ENCODE results near the gene MAP1B. TPM values are rescaled to one million over a fixed set of nuclear protein-coding genes. Genes with fewer than 3 reads are reported as not detected.

The MAP1B gene
- total RNA-seq, 1 experiment from 2014 or later: 135 TPM

DNA sequence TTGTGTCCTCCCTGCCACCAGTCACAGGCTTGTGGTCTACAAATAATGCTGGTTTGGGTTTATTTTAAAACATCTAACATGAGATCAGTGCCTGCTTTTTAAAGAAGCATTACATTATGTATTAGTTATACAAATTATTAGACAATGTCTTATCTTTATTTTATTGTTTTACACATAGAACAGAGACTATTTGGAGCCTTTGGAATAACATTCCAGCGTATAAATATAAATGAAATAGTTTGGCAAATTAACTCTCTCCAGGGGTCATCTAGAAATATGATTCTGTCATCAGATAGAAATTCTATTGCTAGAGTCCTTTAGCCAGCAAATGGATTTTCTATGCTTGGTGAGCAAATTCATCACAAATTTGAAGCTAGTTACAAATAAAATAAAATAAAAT, 22.4 kb downstream of the MAP1B start:
- TF ChIP-seq EZH2 (IDR thresholded peaks at IDR 0.05; ENCODE audit: borderline replicate concordance, low read depth, low read length, poor library complexity, severe bottlenecking): no peak
- TF ChIP-seq, protein P1, sequence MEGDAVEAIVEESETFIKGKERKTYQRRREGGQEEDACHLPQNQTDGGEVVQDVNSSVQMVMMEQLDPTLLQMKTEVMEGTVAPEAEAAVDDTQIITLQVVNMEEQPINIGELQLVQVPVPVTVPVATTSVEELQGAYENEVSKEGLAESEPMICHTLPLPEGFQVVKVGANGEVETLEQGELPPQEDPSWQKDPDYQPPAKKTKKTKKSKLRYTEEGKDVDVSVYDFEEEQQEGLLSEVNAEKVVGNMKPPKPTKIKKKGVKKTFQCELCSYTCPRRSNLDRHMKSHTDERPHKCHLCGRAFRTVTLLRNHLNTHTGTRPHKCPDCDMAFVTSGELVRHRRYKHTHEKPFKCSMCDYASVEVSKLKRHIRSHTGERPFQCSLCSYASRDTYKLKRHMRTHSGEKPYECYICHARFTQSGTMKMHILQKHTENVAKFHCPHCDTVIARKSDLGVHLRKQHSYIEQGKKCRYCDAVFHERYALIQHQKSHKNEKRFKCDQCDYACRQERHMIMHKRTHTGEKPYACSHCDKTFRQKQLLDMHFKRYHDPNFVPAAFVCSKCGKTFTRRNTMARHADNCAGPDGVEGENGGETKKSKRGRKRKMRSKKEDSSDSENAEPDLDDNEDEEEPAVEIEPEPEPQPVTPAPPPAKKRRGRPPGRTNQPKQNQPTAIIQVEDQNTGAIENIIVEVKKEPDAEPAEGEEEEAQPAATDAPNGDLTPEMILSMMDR (conservative IDR thresholded peaks at IDR 0.05; ENCODE audit: low read depth, low read length): no peak
- intact Hi-C loops (cut with micrococcal nuclease; ENCODE audit: unreplicated experiment): no loop called here
- H3K4me1 ChIP-seq (ENCODE audit: insufficient read depth, low read length, poor library complexity, severe bottlenecking): peaks cover 71% of the 10 kb centered on the region
- no peaks in the 10 kb centered on the region for H3K9me3 ChIP-seq (ENCODE audit: low read depth, low read length, poor library complexity, severe bottlenecking)
- POLR2A ChIA-PET (ENCODE audit: low non-redundant PET): no interaction called here
- no peak overlapping the region for H3K27ac ChIP-seq (ENCODE audit: low read depth, low read length, poor library complexity, severe bottlenecking)
- DNase-seq (ENCODE audit: low spot score): no peak
- BruUV-seq (replicated peaks): no TSS peak
- no peaks in the 10 kb centered on the region for H3K27me3 ChIP-seq (replicated peaks; ENCODE audit: insufficient read depth, low read depth, low read length, poor library complexity)
- H3K36me3 ChIP-seq (ENCODE audit: insufficient read depth, low read length, poor library complexity, severe bottlenecking): peaks cover 3% of the 10 kb centered on the region
- CTCF ChIA-PET: no interaction called here
- H3K4me3 ChIP-seq (ENCODE audit: low read depth, low read length, poor library complexity, severe bottlenecking): no peak overlapping the region

DNA sequence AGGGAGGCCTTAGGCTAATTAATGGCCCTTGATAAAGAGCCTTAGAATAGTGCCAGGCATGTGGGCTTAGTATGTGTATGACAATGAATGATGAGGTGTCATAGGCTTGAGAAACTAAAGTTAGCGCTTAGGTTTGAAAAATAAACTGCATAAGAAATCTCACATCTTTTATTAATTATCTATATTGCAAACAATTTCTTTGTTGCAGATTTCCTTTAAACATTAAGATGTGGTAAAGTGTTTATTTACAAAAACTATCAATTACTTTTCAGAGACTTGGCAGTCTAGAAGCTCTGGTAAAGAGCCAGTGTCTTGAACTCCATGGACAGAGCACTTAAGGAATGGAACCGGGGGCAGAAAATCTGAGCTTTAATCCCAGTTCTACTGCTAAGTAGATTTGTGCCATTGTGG, 23.1 kb downstream of the MAP1B start:
- Histone ChIP-seq H3K9me3 (ENCODE audit: low read depth, low read length, poor library complexity, severe bottlenecking) (no peaks in the 10 kb centered on the region), H3K4me3 (ENCODE audit: low read depth, low read length, poor library complexity, severe bottlenecking) (no peak overlapping the region), H3K4me1 (ENCODE audit: insufficient read depth, low read length, poor library complexity, severe bottlenecking) (peaks cover 68% of the 10 kb centered on the region), H3K27ac (ENCODE audit: low read depth, low read length, poor library complexity, severe bottlenecking) (peak overlapping the region; percentile 19), H3K27me3 (replicated peaks; ENCODE audit: insufficient read depth, low read depth, low read length, poor library complexity) (no peaks in the 10 kb centered on the region), H3K36me3 (ENCODE audit: insufficient read depth, low read length, poor library complexity, severe bottlenecking) (peaks cover 3% of the 10 kb centered on the region)
- TF ChIP-seq EZH2 (IDR thresholded peaks at IDR 0.05; ENCODE audit: borderline replicate concordance, low read depth, low read length, poor library complexity, severe bottlenecking): no peak
- TF ChIP-seq, protein P1 (conservative IDR thresholded peaks at IDR 0.05; ENCODE audit: low read depth, low read length): no peak
- no peak for DNase-seq (ENCODE audit: low spot score)
- CTCF ChIA-PET: no interaction called here
- POLR2A ChIA-PET (ENCODE audit: low non-redundant PET): interaction anchor here (0.6 kb wide), 1 partner anchor 172 kb away, joined by 3 read pairs; no protein-coding TSS in a partner anchor
- intact Hi-C loops (cut with micrococcal nuclease; ENCODE audit: unreplicated experiment): no loop called here
- BruUV-seq (replicated peaks): no TSS peak

DNA sequence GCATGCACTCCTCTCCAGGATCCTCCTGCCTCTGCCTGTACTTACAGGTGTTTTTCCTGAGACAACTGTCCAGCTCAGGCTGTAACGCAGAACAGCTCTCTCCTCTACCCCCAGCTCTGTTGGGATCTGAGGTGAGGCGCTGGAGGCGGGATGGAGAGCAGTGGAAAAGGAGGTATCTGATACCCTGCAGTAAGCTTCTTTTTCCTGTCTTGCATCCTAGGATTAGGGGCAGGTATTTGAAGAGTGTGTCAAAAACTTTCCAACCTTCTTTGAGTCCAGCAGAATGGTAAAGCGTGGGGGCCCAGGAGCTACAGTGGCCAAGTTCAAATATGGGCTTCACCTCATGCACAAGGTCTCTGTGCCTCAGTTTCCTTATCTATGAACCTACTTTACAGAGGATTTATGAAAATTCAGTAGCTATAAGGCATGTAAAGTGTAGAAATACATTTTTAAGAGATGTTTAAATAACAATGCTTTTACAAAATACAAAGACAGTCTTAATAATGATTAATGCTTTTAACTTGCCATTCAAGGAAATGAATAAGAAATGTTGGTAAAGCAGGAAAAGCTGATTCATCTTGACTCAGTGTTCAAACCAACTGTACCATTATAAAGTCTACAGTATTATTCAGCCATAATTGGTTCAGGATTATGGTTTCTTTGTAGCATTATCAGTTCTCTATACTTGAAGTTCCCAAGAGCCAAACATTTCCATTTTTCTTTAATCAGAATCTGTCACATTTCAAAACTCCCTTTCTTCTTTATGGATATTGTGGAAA, 26.1 kb downstream of the MAP1B start:
- TF ChIP-seq EZH2 (IDR thresholded peaks at IDR 0.05; ENCODE audit: borderline replicate concordance, low read depth, low read length, poor library complexity, severe bottlenecking): no peak
- TF ChIP-seq, protein P1 (conservative IDR thresholded peaks at IDR 0.05; ENCODE audit: low read depth, low read length): no peak

More for the DNA sequence above, 26.1 kb downstream of the MAP1B start:
- ChIA-PET POLR2A (ENCODE audit: low non-redundant PET) (no interaction called here), CTCF (no interaction called here)
- H3K27ac ChIP-seq (ENCODE audit: low read depth, low read length, poor library complexity, severe bottlenecking): peak overlapping the region; percentile 61
- intact Hi-C loops (cut with micrococcal nuclease; ENCODE audit: unreplicated experiment): no loop called here
- H3K36me3 ChIP-seq (ENCODE audit: insufficient read depth, low read length, poor library complexity, severe bottlenecking): peaks cover 3% of the 10 kb centered on the region
- H3K4me1 ChIP-seq (ENCODE audit: insufficient read depth, low read length, poor library complexity, severe bottlenecking): peaks cover 74% of the 10 kb centered on the region
- DNase-seq (ENCODE audit: low spot score): peak; percentile 48
- H3K4me3 ChIP-seq (ENCODE audit: low read depth, low read length, poor library complexity, severe bottlenecking): no peak overlapping the region
- no peaks in the 10 kb centered on the region for H3K27me3 ChIP-seq (replicated peaks; ENCODE audit: insufficient read depth, low read depth, low read length, poor library complexity)
- no TSS peak for BruUV-seq (replicated peaks)
- H3K9me3 ChIP-seq (ENCODE audit: low read depth, low read length, poor library complexity, severe bottlenecking): no peaks in the 10 kb centered on the region
